Mesothelial cell of epicardium (in vitro differentiated cells): ENCODE measurements around the gene TTI1. TPM values are rescaled to one million over a fixed set of nuclear protein-coding genes. Genes with fewer than 3 reads are reported as not detected.
"Not testable (repeated sequence)": the region's sequence is repeated elsewhere in the genome, so short reads cannot be mapped to it uniquely, and the experiment has no call there.

Source experiments
- DNase-seq, 2 experiments: peaks; one replicate each; pipeline ENCODE4 v3.0.0; 2021; ENCODE audit warnings: low spot score in 2 of 2; ENCODE audit not compliant: unreplicated experiment in 2 of 2
- H3K27ac Mint-ChIP-seq: 2 replicates; pipeline ENCODE4 v1.8.0; 2021; ENCODE audit warnings: mixed read lengths
- H3K27me3 Mint-ChIP-seq: 2 replicates; pipeline ENCODE4 v1.8.0; 2021; ENCODE audit warnings: low read depth, mixed read lengths
- H3K36me3 Mint-ChIP-seq: 2 replicates; pipeline ENCODE4 v1.8.0; 2021; ENCODE audit warnings: mixed read lengths
- H3K4me1 Mint-ChIP-seq: 2 replicates; pipeline ENCODE4 v1.8.0; 2021; ENCODE audit warnings: mixed read lengths
- H3K4me3 Mint-ChIP-seq: 2 replicates; pipeline ENCODE4 v1.8.0; 2021; ENCODE audit warnings: mild to moderate bottlenecking, moderate library complexity, mixed read lengths
- H3K9me3 Mint-ChIP-seq: 2 replicates; pipeline ENCODE4 v1.8.0; 2021; ENCODE audit warnings: mixed read lengths
- total RNA-seq: library from RNA; stranded (reverse); gene quantifications from 3 replicates; pipeline ENCODE4 v1.2.1, GENCODE V29; 2021
- TF ChIP-seq, protein P1 (sequence below): fragments of 200-600 bp; sonication (generic); IDR thresholded peaks from one replicate; pipeline ENCODE4 v1.5.0; 2021; ENCODE audit warnings: antibody characterized with exemption; ENCODE audit not compliant: unreplicated experiment

The TTI1 gene
- total RNA-seq, 1 donor from 2014 or later: 33.2 TPM

DNA sequence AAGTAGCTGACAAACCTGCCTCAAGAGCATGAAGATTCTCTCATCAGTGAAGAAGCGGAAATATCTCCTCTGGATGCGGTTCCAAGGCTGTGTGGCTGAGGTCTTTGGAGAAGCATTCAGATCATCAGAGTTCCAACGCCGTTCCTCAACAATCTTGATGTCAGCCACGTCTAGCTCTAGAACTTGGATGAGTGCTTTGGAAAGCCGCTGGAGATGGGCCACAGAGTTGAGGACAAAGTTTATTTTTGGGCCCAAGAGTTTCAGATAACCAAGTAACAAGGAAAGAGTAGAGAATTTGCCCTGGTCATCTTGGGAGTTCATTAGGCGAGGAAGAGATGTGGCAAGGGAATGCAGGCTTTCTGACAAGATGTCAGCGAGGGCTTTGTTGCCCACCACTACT lies 20.9 kb downstream of the TTI1 start:
- Mint-ChIP-seq H3K4me1 (no peaks in the 10 kb centered on the region), H3K27ac (no peak overlapping the region), H3K9me3 (peaks cover 17% of the 10 kb centered on the region), H3K27me3 (no peaks in the 10 kb centered on the region), H3K4me3 (no peak overlapping the region), H3K36me3 (peaks cover 63% of the 10 kb centered on the region)
- TF ChIP-seq, protein P1, sequence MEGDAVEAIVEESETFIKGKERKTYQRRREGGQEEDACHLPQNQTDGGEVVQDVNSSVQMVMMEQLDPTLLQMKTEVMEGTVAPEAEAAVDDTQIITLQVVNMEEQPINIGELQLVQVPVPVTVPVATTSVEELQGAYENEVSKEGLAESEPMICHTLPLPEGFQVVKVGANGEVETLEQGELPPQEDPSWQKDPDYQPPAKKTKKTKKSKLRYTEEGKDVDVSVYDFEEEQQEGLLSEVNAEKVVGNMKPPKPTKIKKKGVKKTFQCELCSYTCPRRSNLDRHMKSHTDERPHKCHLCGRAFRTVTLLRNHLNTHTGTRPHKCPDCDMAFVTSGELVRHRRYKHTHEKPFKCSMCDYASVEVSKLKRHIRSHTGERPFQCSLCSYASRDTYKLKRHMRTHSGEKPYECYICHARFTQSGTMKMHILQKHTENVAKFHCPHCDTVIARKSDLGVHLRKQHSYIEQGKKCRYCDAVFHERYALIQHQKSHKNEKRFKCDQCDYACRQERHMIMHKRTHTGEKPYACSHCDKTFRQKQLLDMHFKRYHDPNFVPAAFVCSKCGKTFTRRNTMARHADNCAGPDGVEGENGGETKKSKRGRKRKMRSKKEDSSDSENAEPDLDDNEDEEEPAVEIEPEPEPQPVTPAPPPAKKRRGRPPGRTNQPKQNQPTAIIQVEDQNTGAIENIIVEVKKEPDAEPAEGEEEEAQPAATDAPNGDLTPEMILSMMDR: no peak
- DNase-seq: no peak

DNA sequence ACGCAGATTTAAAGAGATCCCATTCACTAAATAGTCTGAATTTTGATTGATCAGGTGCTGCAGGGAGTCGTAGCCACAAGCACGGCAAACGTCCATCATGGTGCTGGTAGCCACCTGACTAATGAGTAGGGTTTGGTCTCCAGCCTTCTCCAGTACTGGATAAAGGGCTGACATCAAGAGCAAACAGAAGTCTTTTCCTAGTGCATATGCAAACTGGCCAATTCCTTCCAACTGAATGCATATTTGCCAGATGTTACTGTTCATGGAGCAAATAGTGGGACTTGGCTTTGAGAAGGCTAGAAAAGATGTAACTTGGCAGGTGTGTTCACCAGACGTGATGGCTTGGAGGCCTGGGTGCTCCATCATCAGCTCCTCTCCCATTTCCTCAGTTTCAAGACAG lies 21.6 kb downstream of the TTI1 start:
- Mint-ChIP-seq H3K4me1 (no peaks in the 10 kb centered on the region), H3K9me3 (peaks cover 11% of the 10 kb centered on the region), H3K27me3 (no peaks in the 10 kb centered on the region), H3K36me3 (peaks cover 56% of the 10 kb centered on the region), H3K4me3 (no peak overlapping the region), H3K27ac (no peak overlapping the region)
- TF ChIP-seq, protein P1: no peak
- no peak for DNase-seq

DNA sequence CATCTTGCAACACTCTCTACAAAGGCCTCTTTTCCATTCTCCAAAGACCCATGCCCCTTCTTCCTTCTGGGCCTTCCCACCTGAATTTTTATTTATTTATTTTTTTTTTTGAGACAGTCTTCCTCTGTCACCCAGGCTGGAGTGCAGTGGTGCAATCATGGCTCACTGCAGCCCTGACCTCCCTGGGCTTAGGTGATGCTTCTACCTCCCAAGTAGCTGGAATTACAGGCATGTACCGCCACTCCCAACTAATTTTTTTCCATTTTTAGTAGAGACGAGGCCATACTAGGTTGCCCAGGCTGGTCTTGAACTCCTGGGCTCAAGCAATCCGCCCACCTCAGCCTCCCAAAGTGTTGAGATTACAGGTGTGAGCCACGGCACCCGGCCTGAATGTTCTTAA lies 23.8 kb downstream of the TTI1 start:
- peaks cover 34% of the 10 kb centered on the region for H3K36me3 Mint-ChIP-seq
- H3K9me3 Mint-ChIP-seq, H3K4me1 Mint-ChIP-seq, H3K27ac Mint-ChIP-seq, H3K4me3 Mint-ChIP-seq, DNase-seq, H3K27me3 Mint-ChIP-seq: not testable (repeated sequence)

DNA sequence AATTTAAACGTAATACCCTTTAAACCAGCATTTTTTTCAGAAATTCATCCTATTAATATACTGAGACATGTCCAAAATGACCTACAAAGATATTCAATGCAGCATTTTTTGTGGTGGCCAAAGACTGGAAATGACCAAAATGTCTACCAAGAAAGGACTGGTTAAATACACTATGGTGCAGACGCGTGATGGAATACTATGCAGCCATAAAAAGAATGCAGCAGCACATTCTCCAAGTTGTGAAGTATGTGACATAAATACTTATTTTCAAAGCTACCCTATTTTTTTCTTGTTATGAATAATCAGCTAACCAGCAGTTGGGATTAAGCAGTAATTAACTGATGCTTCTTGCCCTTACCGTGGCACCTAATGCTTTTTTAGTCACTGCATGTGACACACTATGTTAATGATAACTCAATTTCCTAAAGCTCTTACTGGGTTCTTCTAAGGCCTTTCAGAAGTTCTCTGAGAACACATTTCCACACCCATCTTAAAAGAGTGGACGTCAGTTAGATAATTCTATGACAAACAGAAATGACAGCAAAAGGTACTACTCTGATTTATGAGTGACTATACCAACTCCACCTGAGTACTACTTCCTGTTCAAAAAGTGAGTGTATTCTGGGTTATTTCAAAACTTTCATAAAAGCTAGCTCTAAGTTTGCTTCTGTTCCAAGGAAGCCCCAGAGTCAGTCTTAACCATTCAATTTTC lies 24.9 kb downstream of the TTI1 start:
- DNase-seq: no peak
- no peaks in the 10 kb centered on the region for H3K27me3 Mint-ChIP-seq
- H3K4me1 Mint-ChIP-seq: peaks cover 10% of the 10 kb centered on the region
- no peak overlapping the region for H3K27ac Mint-ChIP-seq
- H3K9me3 Mint-ChIP-seq: no peaks in the 10 kb centered on the region
- H3K36me3 Mint-ChIP-seq: peaks cover 30% of the 10 kb centered on the region
- no peak overlapping the region for H3K4me3 Mint-ChIP-seq
- TF ChIP-seq, protein P1: no peak

DNA sequence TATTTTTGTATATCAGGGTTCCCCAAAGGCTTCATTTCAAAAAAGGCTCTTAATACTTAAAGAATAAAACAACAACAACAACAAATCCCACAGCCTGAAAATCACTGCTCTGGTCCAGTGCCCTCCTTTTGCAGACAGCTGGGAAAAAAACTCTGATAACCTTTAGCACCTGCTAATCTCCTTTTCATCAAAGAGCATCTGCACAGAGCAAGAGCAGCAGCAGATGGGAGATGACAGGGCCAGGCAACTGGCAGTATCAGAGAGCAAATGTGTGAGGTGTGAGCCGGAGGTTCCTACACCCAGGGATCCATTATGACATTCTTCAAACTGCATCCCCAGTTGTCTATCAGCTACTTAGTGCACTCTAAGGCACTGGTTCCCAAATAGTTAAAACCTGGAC lies 25.7 kb downstream of the TTI1 start:
- no peaks in the 10 kb centered on the region for H3K27me3 Mint-ChIP-seq
- H3K36me3 Mint-ChIP-seq: peaks cover 22% of the 10 kb centered on the region
- TF ChIP-seq, protein P1: no peak
- H3K9me3 Mint-ChIP-seq: no peaks in the 10 kb centered on the region
- no peak overlapping the region for H3K27ac Mint-ChIP-seq
- no peak overlapping the region for H3K4me3 Mint-ChIP-seq
- DNase-seq: no peak
- peaks cover 11% of the 10 kb centered on the region for H3K4me1 Mint-ChIP-seq

DNA sequence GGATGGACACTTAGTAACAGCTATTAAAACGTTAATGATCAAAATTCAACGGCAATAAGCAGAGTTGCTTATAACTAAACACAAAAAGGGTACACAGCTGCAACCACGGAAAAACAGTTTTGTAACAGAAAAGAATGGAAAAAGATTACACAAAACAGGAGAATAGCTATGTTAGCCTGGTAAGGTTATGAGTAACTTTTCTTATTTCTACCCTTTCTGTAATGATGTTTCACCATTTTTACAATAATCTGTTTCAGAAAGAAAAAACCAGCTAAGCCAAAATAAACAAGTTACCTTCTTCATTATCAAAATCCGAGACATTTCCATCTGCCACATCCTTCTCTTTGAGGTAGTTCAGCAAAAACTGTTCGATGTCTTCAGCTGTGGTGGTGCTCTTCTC lies 27.4 kb downstream of the TTI1 start:
- TF ChIP-seq, protein P1: no peak
- no peak for DNase-seq
- Mint-ChIP-seq H3K27me3 (no peaks in the 10 kb centered on the region), H3K9me3 (no peaks in the 10 kb centered on the region), H3K4me1 (peaks cover 18% of the 10 kb centered on the region), H3K4me3 (no peak overlapping the region), H3K36me3 (peaks cover 20% of the 10 kb centered on the region), H3K27ac (no peak overlapping the region)
